ENCODE results near the gene ZNF609.

Gene ZNF609

DNA sequence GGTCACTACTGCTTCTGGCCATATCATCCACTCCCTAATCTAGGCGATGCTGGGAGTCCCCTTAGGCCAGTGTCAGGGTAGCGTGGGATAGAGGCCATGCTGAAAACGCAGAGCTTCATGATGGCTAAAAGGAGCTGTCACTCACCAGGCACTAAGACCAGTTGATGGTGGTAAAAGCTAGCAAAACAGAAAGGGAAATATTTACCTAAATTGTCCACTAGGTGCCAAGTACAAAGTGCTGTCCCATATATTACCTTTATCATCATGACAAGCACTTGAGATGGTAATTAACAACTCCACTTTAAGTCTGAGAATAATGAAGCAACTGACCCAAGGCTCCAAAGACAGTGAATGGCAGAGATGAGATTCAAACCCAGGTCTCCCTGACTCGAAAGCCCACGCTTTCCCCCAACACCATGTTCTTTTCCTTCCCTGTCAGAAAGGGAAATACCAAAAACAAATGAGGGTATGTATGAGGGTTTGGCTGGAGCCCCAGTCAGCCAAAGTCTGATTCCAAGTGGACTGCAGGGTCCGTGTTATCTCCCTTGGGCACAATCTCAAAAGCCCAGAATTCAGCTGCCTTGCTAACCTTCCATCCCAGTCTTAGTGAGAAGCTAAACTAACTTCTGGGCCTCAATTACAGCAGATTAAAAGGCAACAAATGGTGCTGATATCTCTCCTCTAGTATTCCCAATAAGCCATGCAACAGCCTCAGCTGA is 230.4 kb downstream of the ZNF609 start:
- no peak for DNase-seq (ENCODE audit: low read depth in 3 of 3)

DNA sequence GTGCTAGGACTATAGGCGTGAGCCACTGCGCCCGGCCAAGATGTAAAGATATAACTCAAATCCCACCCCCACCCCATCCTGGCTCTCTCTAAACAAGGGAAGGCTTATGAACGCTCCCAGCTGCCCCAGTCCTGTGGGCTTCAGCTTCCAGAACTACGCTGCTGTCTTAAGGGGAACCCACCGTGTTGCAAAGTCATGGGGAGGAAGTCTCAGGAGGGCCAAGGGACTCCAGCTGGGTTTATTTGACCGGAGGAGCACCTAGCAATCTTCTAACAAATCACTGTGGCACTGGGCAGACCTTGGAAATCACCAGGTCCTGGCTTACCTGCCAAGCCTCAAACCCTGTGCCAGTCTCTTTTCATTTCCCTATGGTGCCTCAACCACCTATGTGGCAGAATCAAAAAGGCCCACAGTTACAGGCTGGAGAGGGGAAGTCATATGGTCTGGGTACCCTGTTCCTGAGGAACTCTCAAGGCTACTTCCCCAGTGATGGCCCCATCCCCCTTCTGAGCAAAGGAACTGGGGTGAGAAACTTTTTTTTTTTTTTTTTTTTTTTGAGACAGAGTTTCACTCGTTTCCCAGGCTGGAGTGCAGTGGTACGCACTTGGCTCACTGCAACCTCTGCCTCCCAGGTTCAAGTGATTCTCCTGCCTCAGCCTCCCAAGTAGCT is 231.7 kb downstream of the ZNF609 start:
- DNase-seq (ENCODE audit: low read depth in 3 of 3) = no peak

DNA sequence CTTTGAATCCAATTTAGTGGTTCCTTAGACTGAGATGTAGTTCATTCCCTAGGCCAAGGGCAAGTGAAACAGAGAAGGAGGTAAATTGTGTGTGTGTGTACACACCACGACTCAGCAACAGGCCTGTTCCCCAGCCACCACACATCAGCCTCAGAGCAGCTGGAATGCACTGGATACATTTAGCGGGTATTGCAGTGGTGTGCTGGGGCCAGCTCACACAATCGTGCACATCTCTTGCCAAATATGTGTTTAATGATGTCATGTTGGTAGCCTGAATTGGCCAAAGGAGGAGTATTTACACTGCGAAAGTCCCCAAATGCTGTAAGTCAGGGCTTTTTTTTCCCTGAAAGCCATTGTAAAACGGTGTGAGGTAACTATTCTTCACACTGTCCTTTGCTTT is 232.8 kb downstream of the ZNF609 start:
- DNase-seq (ENCODE audit: low read depth in 3 of 3) = no peak

DNA sequence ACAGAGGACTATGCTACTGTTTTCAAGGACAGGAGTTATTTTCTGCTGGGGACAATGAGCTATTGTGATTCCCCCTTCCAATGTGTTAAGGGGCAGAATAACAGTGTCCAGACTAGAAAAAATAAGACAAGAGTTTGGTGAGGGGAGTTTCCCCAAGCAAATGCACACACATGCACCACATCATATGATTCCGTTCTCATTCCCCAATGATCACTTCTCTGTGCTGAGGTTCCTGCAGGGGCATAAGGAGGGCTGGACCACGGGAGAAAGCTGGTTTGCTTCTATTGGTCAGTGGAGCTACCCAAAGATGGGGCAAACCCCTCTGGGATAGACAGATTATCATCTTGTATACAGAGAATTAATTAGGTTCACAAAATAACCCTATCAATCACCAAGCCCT is 234.4 kb downstream of the ZNF609 start:
- DNase-seq (ENCODE audit: low read depth in 3 of 3) = no peak

DNA sequence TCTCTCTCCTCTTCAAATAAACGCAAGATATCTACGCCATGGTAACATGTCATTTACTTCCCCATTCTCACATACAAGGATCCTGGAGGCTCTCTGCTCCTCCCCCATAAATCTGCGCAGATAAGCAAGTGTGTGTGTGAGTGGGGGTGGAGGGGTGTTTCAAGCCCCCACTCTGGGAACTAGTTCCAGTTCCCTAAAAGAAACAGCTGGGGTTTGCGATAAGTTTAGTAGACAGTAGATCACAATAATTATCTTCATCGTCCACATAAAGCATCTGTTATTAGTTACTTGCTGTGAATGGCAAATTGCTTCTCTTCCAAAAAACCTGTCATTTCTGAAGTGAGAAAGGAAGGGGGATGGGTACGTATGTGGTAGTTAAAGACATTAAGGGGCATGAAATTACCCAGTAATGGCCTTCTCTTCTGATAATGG is 235.2 kb downstream of the ZNF609 start:
- no peak for DNase-seq (ENCODE audit: low read depth in 3 of 3)

DNA sequence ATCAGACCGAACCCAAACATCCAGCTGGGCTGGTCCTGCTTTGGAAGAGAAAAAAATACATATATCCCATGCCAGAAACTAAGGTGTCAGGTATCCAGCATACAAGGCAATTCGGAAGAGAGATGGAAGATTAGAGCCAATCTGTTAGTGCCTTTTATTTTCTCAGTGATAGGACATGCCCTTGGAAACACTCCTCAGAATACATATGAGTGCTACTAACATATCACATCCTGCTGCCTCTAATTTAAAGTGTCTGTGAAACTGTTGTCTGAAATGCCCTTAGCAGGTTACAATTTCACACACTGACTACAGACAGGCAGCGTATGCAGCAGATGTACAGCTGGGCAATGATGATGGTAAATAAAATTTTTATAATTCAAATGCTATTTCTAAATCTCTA is 236.1 kb downstream of the ZNF609 start:
- no peak for DNase-seq (ENCODE audit: low read depth in 3 of 3)

DNA sequence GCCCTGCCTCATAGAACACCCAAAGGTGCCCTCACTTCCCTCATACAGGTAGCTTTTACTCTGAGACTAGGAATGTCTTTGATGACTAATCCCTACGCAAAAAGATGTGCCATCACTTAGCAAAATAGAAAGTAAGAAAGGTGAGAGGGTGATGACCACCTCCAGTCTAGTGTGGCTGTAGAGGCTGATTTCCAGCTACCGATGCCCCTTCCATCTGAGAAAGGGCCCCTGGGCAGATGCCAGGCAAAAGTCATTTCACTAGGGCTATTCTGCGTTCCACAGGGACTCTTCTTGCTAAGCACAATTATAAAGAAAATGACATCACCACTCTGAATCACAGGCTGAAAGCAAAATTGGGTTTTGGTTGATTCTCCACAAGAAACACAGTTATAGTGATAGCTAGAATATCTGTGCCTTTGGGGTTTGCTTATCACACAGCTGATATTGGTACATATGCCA is 237.6 kb downstream of the ZNF609 start:
- DNase-seq (ENCODE audit: low read depth in 3 of 3) = peak; percentile 26 to 44 (median 37)

DNA sequence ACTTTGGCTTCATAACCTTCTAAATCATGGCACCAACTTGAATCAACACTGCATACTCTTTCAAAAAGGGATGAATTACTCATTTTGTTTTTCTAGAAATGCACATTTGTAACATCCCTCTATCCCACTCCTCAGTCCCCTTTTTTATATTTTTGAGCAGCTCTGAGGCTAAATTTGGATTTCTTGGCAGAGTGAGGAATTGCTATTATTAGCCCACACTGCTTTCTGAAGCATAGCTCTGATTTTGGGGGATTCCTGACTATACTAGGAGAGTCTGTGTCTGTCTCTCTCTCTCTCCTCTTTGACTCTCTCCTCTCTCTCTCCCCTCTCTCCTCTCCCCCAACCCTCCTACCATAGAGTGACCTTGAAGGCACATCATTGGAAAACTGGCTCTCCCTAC is 238.4 kb downstream of the ZNF609 start:
- no peak for DNase-seq (ENCODE audit: low read depth in 3 of 3)

DNA sequence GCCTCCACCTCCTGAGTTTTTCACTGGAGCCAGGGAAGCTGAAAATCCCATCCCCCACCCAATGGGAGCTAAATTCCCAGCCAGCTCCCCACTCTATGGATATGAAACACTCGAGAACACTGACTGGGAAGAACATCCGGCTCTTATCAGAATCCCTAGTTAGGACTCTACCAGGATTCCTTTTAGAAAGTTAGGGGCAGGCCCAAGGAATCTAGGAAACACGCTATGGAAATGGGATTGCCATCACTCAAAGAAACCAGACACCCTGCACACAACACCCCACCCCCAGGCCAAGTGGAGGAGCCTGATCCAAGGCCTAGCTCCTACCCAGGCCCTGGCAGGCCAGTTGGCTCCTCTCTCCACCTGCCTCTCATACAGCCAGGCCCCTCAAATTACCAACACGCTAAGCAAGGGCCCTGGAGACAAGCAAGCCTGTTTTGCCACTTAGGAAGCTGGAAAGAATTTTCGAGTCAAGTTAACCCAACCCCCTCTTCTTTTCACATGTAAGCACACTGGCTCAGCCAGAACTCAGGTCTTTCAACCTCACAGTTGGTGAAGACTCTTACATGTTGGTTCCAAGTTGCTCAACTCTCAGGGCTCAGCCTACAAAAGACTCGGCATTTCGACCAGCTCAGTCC is 239.5 kb downstream of the ZNF609 start:
- DNase-seq (ENCODE audit: low read depth in 3 of 3) = no peak

DNA sequence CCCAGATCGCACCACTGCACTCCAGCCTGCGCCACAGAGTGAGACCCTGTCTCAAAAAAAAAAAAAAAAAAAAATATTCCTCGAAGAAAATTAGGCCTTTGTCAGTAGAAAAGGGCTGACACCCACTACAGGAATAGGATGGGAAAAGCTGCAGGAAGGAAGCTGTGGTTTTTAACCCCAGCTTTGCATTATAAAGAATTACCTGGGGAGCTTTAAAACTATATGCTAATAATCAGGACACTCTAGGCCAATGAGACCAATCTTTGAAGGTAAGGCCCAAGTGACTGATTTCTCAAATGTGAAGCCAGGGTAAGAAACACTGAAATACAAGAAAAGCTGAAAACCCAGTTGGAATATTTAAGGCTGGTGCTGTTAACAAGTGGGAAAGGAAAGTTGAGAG is 240.7 kb downstream of the ZNF609 start:
- no peak for DNase-seq (ENCODE audit: low read depth in 3 of 3)

DNA sequence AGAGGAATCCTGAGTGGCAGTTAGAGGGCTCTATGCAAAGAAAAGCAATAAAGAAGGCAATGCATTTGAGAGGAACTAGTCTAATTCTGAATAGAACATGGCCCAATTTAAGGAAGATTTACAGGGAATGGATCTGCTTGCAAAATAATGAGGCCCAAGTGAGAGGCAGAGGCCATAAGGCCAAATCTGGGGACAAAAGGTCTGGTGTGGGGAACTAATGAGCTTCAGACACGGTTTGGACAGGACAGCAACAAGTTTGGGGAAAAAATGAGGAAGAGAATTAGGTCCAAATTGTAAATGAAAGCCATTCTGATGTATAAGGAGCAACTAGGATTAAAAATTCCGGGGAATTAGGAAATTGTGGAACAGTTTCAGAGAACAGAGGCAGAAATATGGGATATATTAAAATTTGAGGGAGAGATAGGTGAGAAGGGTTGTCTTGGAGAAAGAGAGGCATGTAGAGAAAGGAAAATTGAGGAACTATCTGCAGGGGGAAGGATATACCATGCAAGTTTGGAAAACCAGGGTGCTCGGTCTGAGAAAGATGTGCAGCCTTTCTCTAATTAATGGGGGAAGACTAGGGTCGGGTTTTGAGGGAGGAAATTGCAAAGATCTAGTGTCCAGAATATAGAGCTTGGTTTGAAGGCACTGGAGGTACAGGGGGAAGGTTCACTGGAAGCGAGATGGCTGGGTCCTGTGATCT is 241.3 kb downstream of the ZNF609 start:
- DNase-seq (ENCODE audit: low read depth in 3 of 3) = no peak

DNA sequence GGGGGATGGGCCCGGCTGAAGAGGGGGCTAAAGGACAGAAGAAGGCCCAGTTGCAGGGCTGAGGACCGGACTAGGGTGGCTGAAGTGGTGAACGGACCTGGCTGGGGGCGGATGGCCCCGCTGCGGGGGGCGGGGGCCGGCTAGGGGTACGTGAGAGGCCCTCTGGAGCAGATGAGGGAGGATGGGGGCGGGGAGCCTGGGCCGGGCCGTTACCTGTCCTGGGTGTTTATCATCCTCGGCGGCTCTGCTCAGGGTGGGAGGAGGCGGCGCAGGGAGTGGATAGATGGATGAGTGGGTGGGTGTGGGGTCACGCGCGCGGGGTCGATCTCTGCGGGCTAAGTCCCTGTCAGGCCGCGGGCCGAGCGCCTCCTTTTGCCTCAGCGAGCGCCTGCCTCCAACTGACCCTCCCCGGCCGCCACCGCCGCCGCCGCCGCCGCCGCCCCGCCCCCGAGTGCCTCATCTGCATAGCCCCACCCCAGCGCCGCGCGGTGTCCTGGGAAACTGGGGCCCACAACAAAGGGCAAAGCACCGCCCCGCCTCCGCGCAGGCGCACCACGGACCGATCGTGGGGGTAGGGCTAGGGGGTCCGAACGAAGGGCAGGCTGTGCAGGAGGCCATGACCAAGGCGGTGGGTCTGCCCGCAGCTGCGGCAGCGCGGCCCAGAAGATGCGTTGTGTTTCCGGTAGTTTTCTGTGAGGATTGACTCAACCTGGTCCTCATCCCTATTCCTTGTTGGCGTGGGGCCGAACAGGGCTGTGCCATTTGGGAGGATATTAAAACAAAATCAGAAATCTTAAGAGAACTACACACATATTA is 242.6 kb downstream of the ZNF609 start:
- peak; percentile 91 to 97 (median 96) for DNase-seq (ENCODE audit: low read depth in 3 of 3)

DNA sequence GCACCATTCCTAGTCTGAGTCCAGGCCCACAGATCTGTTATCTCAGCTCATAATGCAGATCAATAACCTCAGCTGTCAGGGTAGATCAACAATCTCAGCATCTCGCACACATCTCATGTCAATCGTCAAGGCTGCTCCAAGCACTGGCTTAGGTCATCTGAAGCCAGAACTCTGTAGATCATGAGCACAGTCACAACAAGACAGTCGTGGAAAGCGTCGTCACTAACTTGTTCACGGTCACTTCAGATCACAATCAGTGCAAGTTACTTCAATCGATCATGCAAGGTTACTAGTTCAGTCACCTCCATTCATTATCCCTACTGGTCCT is 243.2 kb downstream of the ZNF609 start:
- DNase-seq (ENCODE audit: low read depth in 3 of 3) = no peak

DNA sequence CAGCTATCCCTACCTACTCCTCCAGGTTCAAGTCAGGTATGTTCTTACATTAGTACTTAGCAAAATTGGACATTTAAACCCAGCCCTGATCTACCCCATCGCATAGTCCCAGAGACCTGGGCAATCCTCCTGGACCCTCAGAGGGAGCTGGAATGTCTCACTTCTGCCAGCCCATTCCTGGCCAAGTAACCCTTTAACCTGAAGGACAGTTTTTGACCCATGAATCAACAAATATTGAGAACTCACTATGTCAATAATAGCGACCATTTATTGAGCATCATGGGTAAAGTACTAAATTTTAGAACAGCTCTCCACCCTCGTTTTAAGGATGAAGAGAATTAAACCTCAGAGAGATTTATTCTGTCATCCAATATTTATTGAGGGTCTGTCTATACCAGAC is 244.6 kb downstream of the ZNF609 start:
- DNase-seq (ENCODE audit: low read depth in 3 of 3) = no peak

DNA sequence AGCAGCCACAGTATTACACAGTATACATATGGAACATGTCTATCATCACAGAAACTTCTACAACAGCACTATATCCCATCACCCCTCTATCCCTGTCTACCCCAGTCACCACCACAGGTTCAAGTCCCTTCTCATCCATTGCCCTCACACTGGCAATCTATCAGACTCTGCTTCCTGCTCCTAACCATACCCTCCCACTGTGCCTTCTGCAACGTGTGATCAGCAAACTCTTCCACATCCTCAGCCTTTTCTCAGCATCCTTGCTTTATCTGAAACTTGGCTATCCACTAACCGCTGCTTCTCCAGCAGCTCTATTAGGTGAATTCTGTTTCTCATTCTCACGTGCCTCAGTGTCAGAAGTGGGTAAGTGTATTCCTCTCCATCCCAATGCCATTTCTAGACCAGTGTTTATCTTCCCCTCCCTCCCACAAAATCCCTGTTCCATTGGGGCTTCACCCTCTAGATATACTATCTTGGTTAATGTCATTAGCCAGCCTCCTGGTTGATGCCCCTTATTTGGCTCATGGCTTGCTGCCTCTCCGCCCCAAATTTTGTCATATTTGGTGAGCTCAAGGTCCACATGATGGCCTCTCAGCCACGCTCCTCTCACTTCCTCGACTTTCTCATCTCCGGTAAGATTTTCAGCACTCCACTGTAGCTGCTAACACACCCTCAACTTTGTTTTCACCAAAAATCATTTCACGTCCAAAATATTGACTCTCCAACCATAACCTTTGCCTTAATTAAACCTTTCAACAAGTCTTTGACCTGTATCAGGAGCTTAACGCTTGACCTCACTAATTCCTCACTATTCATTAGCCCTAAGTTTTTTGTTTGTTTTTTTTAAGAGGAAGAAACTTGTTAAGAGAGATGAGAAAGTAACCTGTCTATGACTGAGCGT is 245.9 kb downstream of the ZNF609 start:
- no peak for DNase-seq (ENCODE audit: low read depth in 3 of 3)

DNA sequence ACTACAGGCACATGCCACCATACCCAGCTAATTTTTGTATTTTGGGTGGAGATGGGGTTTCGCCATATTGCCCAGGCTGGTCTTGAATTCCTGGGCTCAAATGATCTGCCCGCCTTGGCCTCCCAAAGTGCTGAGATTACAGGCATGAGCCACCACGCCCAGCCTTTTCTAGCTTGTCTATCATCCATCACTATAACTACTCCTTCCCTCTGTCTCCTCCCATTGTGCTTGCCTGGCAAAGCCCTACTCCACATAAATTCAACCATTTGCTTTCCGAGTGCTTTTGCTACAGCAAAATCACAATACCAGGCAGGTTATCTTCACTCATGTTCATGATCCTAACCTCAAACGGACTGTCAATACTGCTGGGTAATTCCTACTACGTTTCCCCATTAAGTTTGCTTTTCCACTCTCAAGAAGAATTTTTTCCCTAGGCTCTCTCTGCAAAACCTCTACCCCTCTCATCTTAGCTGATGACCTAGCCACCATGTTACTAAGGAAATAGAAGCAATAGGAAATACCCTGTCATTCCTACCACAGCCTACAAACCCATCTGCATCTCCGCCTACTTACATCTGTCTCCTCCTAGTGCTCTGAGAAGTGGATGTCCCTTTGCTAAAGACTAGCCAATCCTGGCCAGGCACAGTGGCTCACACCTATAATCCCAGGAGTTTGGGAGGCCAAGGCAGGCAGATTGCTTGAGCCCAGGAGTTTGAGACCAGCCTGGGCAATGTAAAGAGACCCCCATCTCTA is 250.5 kb downstream of the ZNF609 start:
- no peak for DNase-seq (ENCODE audit: low read depth in 3 of 3)

DNA sequence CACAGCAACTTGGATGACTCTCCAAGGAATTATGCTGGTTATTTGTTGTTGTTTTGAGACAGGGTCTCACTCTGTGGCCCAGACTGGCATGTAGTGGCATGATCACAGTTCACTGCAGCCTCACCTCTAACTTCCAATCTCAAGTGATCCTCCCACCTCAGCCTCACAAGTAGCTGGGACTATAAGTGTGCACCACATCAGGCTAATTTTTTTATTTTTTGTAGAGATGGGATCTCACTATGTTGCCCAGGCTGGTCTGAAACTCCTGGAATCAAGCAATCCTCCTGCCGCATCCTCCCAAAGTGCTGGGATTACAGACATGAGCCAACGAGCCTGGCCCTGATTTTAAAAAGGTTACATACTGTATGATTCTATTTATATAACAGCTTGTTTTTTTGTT is 252.0 kb downstream of the ZNF609 start:
- DNase-seq (ENCODE audit: low read depth in 3 of 3) = no peak

DNA sequence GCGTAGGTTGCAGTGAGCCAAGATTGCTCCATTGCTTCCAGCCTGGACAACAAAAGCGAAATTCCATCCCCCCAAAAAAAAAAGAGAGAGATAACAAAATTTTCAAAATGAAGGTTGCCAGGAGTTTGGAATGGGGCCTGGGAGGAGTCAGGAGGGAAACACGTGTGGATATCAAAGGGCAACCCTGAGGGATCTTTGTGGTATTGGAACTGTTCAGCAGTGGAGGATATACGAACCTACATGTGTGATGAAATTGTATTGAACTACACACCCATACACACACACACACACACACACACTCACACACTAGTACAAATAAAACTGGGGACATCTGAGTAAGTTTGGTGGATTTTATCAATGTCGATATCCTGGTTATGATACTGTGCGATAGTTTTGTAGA is 253.2 kb downstream of the ZNF609 start:
- DNase-seq (ENCODE audit: low read depth in 3 of 3) = no peak

DNA sequence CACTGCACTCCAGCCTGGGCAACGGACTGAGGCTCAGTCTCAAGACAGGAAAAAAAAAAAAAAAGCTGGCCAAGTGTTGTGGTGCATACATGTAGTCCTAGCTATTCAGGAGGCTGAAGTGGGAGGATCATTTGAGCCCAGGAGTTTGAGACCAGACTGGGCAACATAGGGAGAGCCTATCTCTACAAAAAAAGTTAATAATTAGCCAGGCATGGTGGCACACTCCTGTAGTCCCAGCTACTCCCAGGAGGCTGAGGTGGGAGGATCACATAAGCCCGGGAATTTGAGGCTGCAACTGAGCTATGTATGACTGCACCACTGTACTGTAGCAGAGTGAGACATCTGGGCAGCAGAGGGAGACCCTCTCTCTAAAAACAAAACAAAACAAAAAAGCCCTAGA is 256.1 kb downstream of the ZNF609 start:
- DNase-seq (ENCODE audit: low read depth in 3 of 3) = no peak

DNA sequence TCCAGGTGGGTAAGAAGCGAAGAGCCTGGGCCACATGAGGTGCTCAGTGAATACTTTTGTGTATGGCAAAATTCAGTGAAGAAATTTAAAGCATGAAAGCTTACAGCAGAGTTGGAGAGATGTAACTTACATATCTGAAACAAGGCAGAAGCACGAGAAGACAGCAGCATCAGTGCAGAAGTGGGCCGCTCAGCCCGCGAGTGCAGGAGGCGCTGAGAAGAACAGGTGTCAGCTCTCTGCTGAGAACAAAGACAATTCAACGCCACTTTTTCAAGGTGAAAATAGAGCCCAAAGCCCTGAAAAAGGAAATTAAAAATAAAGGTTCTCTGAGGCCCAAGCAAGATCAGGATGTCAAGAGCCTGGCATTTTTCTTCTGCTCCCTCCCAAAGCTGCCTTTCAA is 256.8 kb downstream of the ZNF609 start:
- no peak for DNase-seq (ENCODE audit: low read depth in 3 of 3)
